Glutamatergic neuron (in vitro differentiated cells): ENCODE results near the gene TH. TPM values are rescaled to one million over a fixed set of nuclear protein-coding genes. Genes with fewer than 3 reads are reported as not detected.

Source experiments
- DNase-seq: peaks from one replicate; pipeline ENCODE4 v3.0.0; 2022
- H3K27ac Mint-ChIP-seq: one replicate; pipeline ENCODE4 v1.8.0; 2020; ENCODE audit warnings: mild to moderate bottlenecking, mixed read lengths, inconsistent platforms; ENCODE audit not compliant: unreplicated experiment
- H3K27me3 Mint-ChIP-seq: one replicate; pipeline ENCODE4 v1.8.0; 2020; ENCODE audit warnings: mild to moderate bottlenecking, moderate library complexity, mixed read lengths, inconsistent platforms; ENCODE audit not compliant: unreplicated experiment
- H3K36me3 Mint-ChIP-seq: one replicate; pipeline ENCODE4 v1.8.0; 2020; ENCODE audit warnings: mild to moderate bottlenecking, mixed read lengths, inconsistent platforms; ENCODE audit not compliant: unreplicated experiment
- H3K4me1 Mint-ChIP-seq: one replicate; pipeline ENCODE4 v1.8.0; 2020; ENCODE audit warnings: mild to moderate bottlenecking, low read depth, mixed read lengths, inconsistent platforms; ENCODE audit not compliant: unreplicated experiment
- H3K4me3 Mint-ChIP-seq: one replicate; pipeline ENCODE4 v1.8.0; 2020; ENCODE audit warnings: mild to moderate bottlenecking, mixed read lengths, inconsistent platforms; ENCODE audit not compliant: unreplicated experiment
- H3K9me3 Mint-ChIP-seq: one replicate; pipeline ENCODE4 v1.8.0; 2020; ENCODE audit warnings: mild to moderate bottlenecking, moderate library complexity, mixed read lengths, inconsistent platforms; ENCODE audit not compliant: unreplicated experiment
- CTCF ChIP-seq: fragments of 200-600 bp; sonication (generic); IDR thresholded peaks from one replicate; pipeline ENCODE4 v1.5.0; 2021; ENCODE audit not compliant: partially characterized antibody, unreplicated experiment
- total RNA-seq: library from RNA; stranded (reverse); fragmentation: NEBNext Ultra II Directional; extraction: Animal tissue kit (Norgen Biotek cat#: 25700); gene quantifications from one replicate; pipeline ENCODE4 v1.2.1, GENCODE V29; 2021; ENCODE audit not compliant: unreplicated experiment

TH gene
- total RNA-seq, 1 donor from 2014 or later, result not detected

DNA sequence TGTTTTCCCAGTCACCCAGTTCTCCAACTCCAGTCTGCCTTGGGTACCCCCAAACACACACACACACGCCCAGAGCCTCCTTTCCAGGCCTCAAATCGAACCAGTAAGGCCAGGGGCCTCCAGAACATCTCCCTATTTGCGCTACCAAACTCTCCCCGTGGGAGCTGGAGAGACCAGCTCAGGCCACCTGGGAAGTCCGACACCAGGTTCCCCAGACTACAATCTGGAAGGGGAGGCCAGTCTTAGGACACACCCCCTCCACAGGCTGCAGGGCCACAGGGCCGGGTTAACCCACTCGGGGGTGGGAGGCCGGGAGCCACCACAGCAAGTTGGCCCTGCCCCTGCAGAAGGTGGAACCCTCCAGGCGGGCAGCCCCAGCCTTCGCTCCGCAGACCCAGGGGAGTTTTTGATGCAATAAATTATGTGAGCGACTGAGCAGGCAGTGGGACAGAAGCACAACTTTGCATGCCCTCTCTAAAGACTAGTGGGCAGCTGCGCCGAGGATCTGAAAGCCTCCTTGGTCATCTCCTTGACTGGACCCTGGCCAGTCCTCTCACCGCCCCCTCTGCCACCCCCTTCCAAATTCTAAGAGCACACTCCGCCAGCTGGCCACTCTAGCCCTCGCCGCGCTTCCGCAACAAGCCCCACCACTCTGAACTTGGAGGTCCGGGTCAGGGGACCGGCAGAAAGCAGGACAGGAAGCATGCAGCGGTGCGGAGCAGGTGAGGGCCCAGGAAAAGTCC, 35.2 kb downstream of the TH start:
- Mint-ChIP-seq H3K4me1 (peaks cover 7% of the 10 kb centered on the region), H3K9me3 (peaks cover 10% of the 10 kb centered on the region), H3K27ac (no peak overlapping the region), H3K36me3 (peaks cover 6% of the 10 kb centered on the region), H3K27me3 (peaks cover 16% of the 10 kb centered on the region), H3K4me3 (peak overlapping the region; percentile 7)
- TF ChIP-seq CTCF, result no peak
- peak; percentile 19 for DNase-seq

GRCh38 chr11:2135648-2136201, 35.9 kb downstream of the TH start:
- Mint-ChIP-seq H3K27ac (no peak overlapping the region), H3K36me3 (peaks cover 10% of the 10 kb centered on the region), H3K27me3 (peaks cover 14% of the 10 kb centered on the region), H3K4me3 (no peak overlapping the region), H3K9me3 (peaks cover 8% of the 10 kb centered on the region), H3K4me1 (peaks cover 9% of the 10 kb centered on the region)
- TF ChIP-seq CTCF, result no peak
- DNase-seq, result peak; percentile 7

GRCh38 chr11:2135018-2135569, 36.5 kb downstream of the TH start:
- Mint-ChIP-seq H3K27me3 (peaks cover 13% of the 10 kb centered on the region), H3K4me1 (peaks cover 9% of the 10 kb centered on the region), H3K4me3 (no peak overlapping the region), H3K36me3 (peaks cover 10% of the 10 kb centered on the region), H3K9me3 (peaks cover 8% of the 10 kb centered on the region), H3K27ac (no peak overlapping the region)
- no peak for TF ChIP-seq CTCF
- DNase-seq, result peak; percentile 9

- H3K27me3 Mint-ChIP-seq, result peaks cover 11% of the 10 kb centered on the region
- H3K9me3 Mint-ChIP-seq, result peaks cover 8% of the 10 kb centered on the region
- DNase-seq, result peak; percentile 10
- no peak overlapping the region for H3K4me3 Mint-ChIP-seq
- no peak for TF ChIP-seq CTCF
- H3K36me3 Mint-ChIP-seq, result peaks cover 10% of the 10 kb centered on the region
- H3K27ac Mint-ChIP-seq, result no peak overlapping the region
- peaks cover 9% of the 10 kb centered on the region for H3K4me1 Mint-ChIP-seq
These were observed 37.3 kb downstream of the TH start for GRCh38 chr11:2134022-2135010.
